HepG2 (cell line): ENCODE results near the gene SYNE1. TPM values are rescaled to one million over a fixed set of nuclear protein-coding genes. Genes with fewer than 3 reads are reported as not detected.

ENCODE experiments used
- CHCHD3 ChIP-seq: sonication (generic); formaldehyde crosslinking; IDR thresholded peaks from 2 replicates; pipeline ENCODE4 v1.8.0; 2022; ENCODE audit warnings: mild to moderate bottlenecking, missing genetic modification reagents, moderate library complexity
- FOXA1 ChIP-seq, 2 experiments: fragments of 450-650 bp in 1 of 2; sonication (generic) in 1 of 2; formaldehyde crosslinking in 1 of 2; IDR thresholded peaks; 2 replicates each; pipeline versions ENCODE4 v1.4.0 to v1.6.1; 2016 to 2020; ENCODE audit warnings: missing genetic modification reagents in 1 of 2
- HNF1B ChIP-seq: sonication (generic); formaldehyde crosslinking; IDR thresholded peaks from 2 replicates; pipeline ENCODE4 v1.5.1; 2020; ENCODE audit warnings: mild to moderate bottlenecking, moderate library complexity, missing genetic modification reagents
- JUNB ChIP-seq: sonication (generic); formaldehyde crosslinking; IDR thresholded peaks from 2 replicates; pipeline ENCODE4 v1.8.0; 2022; ENCODE audit warnings: missing genetic modification reagents, mild to moderate bottlenecking, borderline replicate concordance
- KLF15 ChIP-seq: sonication (generic); formaldehyde crosslinking; IDR thresholded peaks from 2 replicates; pipeline ENCODE4 v1.8.1; 2023; ENCODE audit warnings: borderline replicate concordance, mild to moderate bottlenecking, inconsistent platforms, missing genetic modification reagents, mixed read lengths
- MAZ ChIP-seq, 2 experiments: sonication (generic) in 1 of 2; formaldehyde crosslinking in 1 of 2; IDR thresholded peaks; 2 replicates each; pipeline versions ENCODE4 v1.5.0 to v1.6.1; 2012 to 2020; ENCODE audit warnings: low read depth in 2 of 2, mild to moderate bottlenecking in 2 of 2, borderline replicate concordance in 1 of 2, improper control_type of control experiment in 1 of 2, low read length in 1 of 2, missing genetic modification reagents in 1 of 2, moderate library complexity in 1 of 2
- MYC ChIP-seq: sonication (generic); formaldehyde crosslinking; IDR thresholded peaks from 2 replicates; pipeline ENCODE4 v1.9.0; 2021; ENCODE audit warnings: missing genetic modification reagents, borderline replicate concordance
- RFXANK ChIP-seq: IDR thresholded peaks from 2 replicates; pipeline ENCODE4 v1.6.1; 2016
- THRA ChIP-seq: sonication (generic); formaldehyde crosslinking; IDR thresholded peaks from 2 replicates; pipeline ENCODE4 v1.4.0; 2020; ENCODE audit warnings: missing genetic modification reagents, borderline replicate concordance
- ZBTB7A ChIP-seq: sonication (generic); formaldehyde crosslinking; IDR thresholded peaks from 2 replicates; pipeline ENCODE4 v1.8.0; 2022; ENCODE audit warnings: mild to moderate bottlenecking, missing genetic modification reagents
- ZNF101 ChIP-seq: sonication (generic); formaldehyde crosslinking; IDR thresholded peaks from 2 replicates; pipeline ENCODE4 v1.4.0; 2020; ENCODE audit warnings: mild to moderate bottlenecking, low read depth, missing genetic modification reagents, borderline replicate concordance
- ZNF230 ChIP-seq: sonication (generic); formaldehyde crosslinking; IDR thresholded peaks from 2 replicates; pipeline ENCODE4 v1.4.0; 2020; ENCODE audit warnings: mild to moderate bottlenecking, missing genetic modification reagents
- ZNF501 ChIP-seq: sonication (generic); formaldehyde crosslinking; IDR thresholded peaks from 2 replicates; pipeline ENCODE4 v1.5.1; 2020; ENCODE audit warnings: mild to moderate bottlenecking, moderate library complexity, missing genetic modification reagents
- ZNF605 ChIP-seq: sonication (generic); formaldehyde crosslinking; IDR thresholded peaks from 2 replicates; pipeline ENCODE4 v1.8.0; 2022; ENCODE audit warnings: mild to moderate bottlenecking, missing genetic modification reagents
- ZNF710 ChIP-seq: sonication (generic); formaldehyde crosslinking; IDR thresholded peaks from 2 replicates; pipeline ENCODE4 v1.5.0; 2020; ENCODE audit warnings: mild to moderate bottlenecking, missing genetic modification reagents, borderline replicate concordance
- ZNF850 ChIP-seq: sonication (generic); formaldehyde crosslinking; conservative IDR thresholded peaks from 2 replicates; pipeline ENCODE4 v1.9.0; 2021; ENCODE audit warnings: mild to moderate bottlenecking, missing genetic modification reagents
- ZNF883 ChIP-seq: sonication (generic); formaldehyde crosslinking; IDR thresholded peaks from 2 replicates; pipeline ENCODE4 v1.5.1; 2020; ENCODE audit warnings: mild to moderate bottlenecking, missing genetic modification reagents; ENCODE audit errors: not compliant biosample characterization
- polyA plus RNA-seq, 8 experiments: library from polyadenylated mRNA; depleted of rRNA in 3 of 8; stranded (reverse) in 7 of 8; unstranded in 1 of 8; fragments of >200 nt; fragmentation: Illumina TruSeq in 4 of 8; extraction: Trizol in 4 of 8; gene quantifications; 2 replicates each; pipeline versions ENCODE4 v1.2.1 to v1.2.3, GENCODE V29; 2011 to 2016; ENCODE audit warnings: low read depth in 4 of 8, missing spikeins in 1 of 8, mixed read lengths in 1 of 8; ENCODE audit not compliant: insufficient read depth in 1 of 8
- total RNA-seq, 5 experiments: library from RNA; depleted of rRNA; stranded (reverse); fragments of >200 nt; fragmentation: Illumina TruSeq; extraction: Trizol; gene quantifications; 2 replicates each; pipeline ENCODE4 v1.2.3, GENCODE V29; 2016; ENCODE audit warnings: low read depth in 1 of 5
- TF ChIP-seq, protein P1 (sequence below): IDR thresholded peaks from 2 replicates; pipeline ENCODE4 v1.4.0; 2020; ENCODE audit warnings: mild to moderate bottlenecking, missing genetic modification reagents

SYNE1 gene
- total and polyA plus RNA-seq, 2 of the 13 experiments (the other 11 are each of a cell fraction or from before 2014, with no cell fraction given) = 5.5 to 15.9 TPM

GRCh38 chr6:152380993-152381898, 255.9 kb downstream of the SYNE1 start (continued):
- TF ChIP-seq ZNF605 (CRISPR knock-in tag) = peak; percentile 64; the same call in 1 of the 2 replicates
- no peak for TF ChIP-seq RFXANK (CRISPR knock-in tag)
- TF ChIP-seq ZNF710 (CRISPR knock-in tag) = no peak
- TF ChIP-seq, protein P1, sequence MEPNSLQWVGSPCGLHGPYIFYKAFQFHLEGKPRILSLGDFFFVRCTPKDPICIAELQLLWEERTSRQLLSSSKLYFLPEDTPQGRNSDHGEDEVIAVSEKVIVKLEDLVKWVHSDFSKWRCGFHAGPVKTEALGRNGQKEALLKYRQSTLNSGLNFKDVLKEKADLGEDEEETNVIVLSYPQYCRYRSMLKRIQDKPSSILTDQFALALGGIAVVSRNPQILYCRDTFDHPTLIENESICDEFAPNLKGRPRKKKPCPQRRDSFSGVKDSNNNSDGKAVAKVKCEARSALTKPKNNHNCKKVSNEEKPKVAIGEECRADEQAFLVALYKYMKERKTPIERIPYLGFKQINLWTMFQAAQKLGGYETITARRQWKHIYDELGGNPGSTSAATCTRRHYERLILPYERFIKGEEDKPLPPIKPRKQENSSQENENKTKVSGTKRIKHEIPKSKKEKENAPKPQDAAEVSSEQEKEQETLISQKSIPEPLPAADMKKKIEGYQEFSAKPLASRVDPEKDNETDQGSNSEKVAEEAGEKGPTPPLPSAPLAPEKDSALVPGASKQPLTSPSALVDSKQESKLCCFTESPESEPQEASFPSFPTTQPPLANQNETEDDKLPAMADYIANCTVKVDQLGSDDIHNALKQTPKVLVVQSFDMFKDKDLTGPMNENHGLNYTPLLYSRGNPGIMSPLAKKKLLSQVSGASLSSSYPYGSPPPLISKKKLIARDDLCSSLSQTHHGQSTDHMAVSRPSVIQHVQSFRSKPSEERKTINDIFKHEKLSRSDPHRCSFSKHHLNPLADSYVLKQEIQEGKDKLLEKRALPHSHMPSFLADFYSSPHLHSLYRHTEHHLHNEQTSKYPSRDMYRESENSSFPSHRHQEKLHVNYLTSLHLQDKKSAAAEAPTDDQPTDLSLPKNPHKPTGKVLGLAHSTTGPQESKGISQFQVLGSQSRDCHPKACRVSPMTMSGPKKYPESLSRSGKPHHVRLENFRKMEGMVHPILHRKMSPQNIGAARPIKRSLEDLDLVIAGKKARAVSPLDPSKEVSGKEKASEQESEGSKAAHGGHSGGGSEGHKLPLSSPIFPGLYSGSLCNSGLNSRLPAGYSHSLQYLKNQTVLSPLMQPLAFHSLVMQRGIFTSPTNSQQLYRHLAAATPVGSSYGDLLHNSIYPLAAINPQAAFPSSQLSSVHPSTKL (CRISPR knock-in tag) = peak; percentile 87
- TF ChIP-seq CHCHD3 = no peak
- TF ChIP-seq FOXA1 (IDR thresholded peaks at IDR 0.05) = no peak
- peak; percentile 68 for TF ChIP-seq FOXA1 (CRISPR knock-in tag; IDR thresholded peaks at IDR 0.05)
- peak; percentile 87; the same call in 1 of the 2 replicates for TF ChIP-seq ZNF501 (CRISPR knock-in tag)
- peak; percentile 96 for TF ChIP-seq HNF1B (CRISPR knock-in tag)
- no peak for TF ChIP-seq KLF15 (CRISPR knock-in tag)
- no peak; the same call in 1 of the 2 replicates for TF ChIP-seq THRA (CRISPR knock-in tag)
- TF ChIP-seq ZNF850 = no peak
- TF ChIP-seq ZBTB7A (CRISPR knock-in tag) = 0 out of 2 replicates have a peak, but pooled peaks have one; percentile 19
- no peak for TF ChIP-seq MAZ (IDR thresholded peaks at IDR 0.05; ENCODE audit: borderline replicate concordance, low read depth, low read length)
- TF ChIP-seq MAZ (CRISPR knock-in tag; IDR thresholded peaks at IDR 0.05; ENCODE audit: low read depth) = 0 out of 2 replicates have a peak, but pooled peaks have one; percentile 59
- no peak for TF ChIP-seq MYC (CRISPR knock-in tag)
- no peak for TF ChIP-seq ZNF230 (CRISPR knock-in tag)
- TF ChIP-seq ZNF101 = no peak
- TF ChIP-seq JUNB (CRISPR knock-in tag) = no peak
- TF ChIP-seq ZNF883 = no peak
